Mesendoderm (in vitro differentiated cells): ENCODE results near the gene LLGL1.
A peak's percentile ranks its signal among the peaks of the same experiment; 100 is the strongest.
"Not testable (repeated sequence)": the region's sequence is repeated elsewhere in the genome, so short reads cannot be mapped to it uniquely, and the experiment has no call there.

ENCODE experiments used
- DNase-seq: peaks from one replicate; pipeline ENCODE4 v3.0.0; 2013
- H2AK5ac ChIP-seq: 2 replicates; pipeline ENCODE4 v1.6.1; 2013; ENCODE audit warnings: low read length, inconsistent platforms
- H2BK120ac ChIP-seq: 2 replicates; pipeline ENCODE4 v1.6.1; 2013; ENCODE audit warnings: low read depth, mild to moderate bottlenecking, low read length, moderate library complexity, mixed read lengths
- H2BK15ac ChIP-seq: replicated peaks from 2 replicates; pipeline ENCODE4 v1.6.1; 2013; ENCODE audit warnings: low read depth, mild to moderate bottlenecking, moderate library complexity
- H2BK5ac ChIP-seq: 2 replicates; pipeline ENCODE4 v1.6.1; 2013; ENCODE audit warnings: low read length, inconsistent platforms
- H3K18ac ChIP-seq: 2 replicates; pipeline ENCODE4 v1.6.1; 2013; ENCODE audit warnings: mild to moderate bottlenecking, low read length, mixed read lengths
- H3K23ac ChIP-seq: one replicate; pipeline ENCODE4 v1.6.1; 2013; ENCODE audit warnings: low read length
- H3K27ac ChIP-seq: 2 replicates; pipeline ENCODE4 v1.5.1; 2013; ENCODE audit warnings: low read depth, mild to moderate bottlenecking, inconsistent platforms, low read length, moderate library complexity
- H3K27me3 ChIP-seq: 2 replicates; pipeline ENCODE4 v1.6.1; 2013; ENCODE audit warnings: low read length, control low read depth, mild to moderate bottlenecking, inconsistent platforms; ENCODE audit not compliant: insufficient read depth, poor library complexity
- H3K36me3 ChIP-seq: 2 replicates; pipeline ENCODE4 v1.6.1; 2013; ENCODE audit warnings: low read length, inconsistent platforms; ENCODE audit not compliant: control insufficient read depth, insufficient read depth
- H3K4ac ChIP-seq: one replicate; pipeline ENCODE4 v1.6.1; 2013; ENCODE audit warnings: low read depth, mild to moderate bottlenecking, low read length, moderate library complexity
- H3K4me1 ChIP-seq: 2 replicates; pipeline ENCODE4 v1.6.1; 2013; ENCODE audit warnings: low read depth, low read length, inconsistent platforms; ENCODE audit not compliant: control insufficient read depth
- H3K4me2 ChIP-seq: 2 replicates; pipeline ENCODE4 v1.6.1; 2013; ENCODE audit warnings: low read length
- H3K4me3 ChIP-seq: 2 replicates; pipeline ENCODE4 v1.5.1; 2013; ENCODE audit warnings: mild to moderate bottlenecking, low read length
- H3K56ac ChIP-seq: one replicate; pipeline ENCODE4 v1.6.1; 2013; ENCODE audit warnings: low read length
- H3K79me1 ChIP-seq: 2 replicates; pipeline ENCODE4 v1.6.1; 2013; ENCODE audit warnings: low read length, inconsistent platforms
- H3K79me2 ChIP-seq: 2 replicates; pipeline ENCODE4 v1.6.1; 2013; ENCODE audit warnings: mild to moderate bottlenecking, low read length; ENCODE audit not compliant: control insufficient read depth, insufficient read depth
- H3K9ac ChIP-seq: 2 replicates; pipeline ENCODE4 v1.6.1; 2013; ENCODE audit warnings: low read length, inconsistent platforms
- H4K5ac ChIP-seq: one replicate; pipeline ENCODE4 v1.6.1; 2013; ENCODE audit warnings: low read length
- H4K8ac ChIP-seq: one replicate; pipeline ENCODE4 v1.6.1; 2013; ENCODE audit warnings: low read depth, mild to moderate bottlenecking, control low read depth, low read length, moderate library complexity
- WGBS: extraction: QIAGEN DNeasy Blood & Tissue Kit; methylation state at CpG from one replicate; pipeline ENCODE4 v1.1.7; 2013; ENCODE audit warnings: low lambda C conversion rate, missing lambda C conversion rate; ENCODE audit not compliant: insufficient coverage; ENCODE audit errors: extremely low coverage; 5-methylcytosine and 5-hydroxymethylcytosine counted together

The LLGL1 gene

DNA sequence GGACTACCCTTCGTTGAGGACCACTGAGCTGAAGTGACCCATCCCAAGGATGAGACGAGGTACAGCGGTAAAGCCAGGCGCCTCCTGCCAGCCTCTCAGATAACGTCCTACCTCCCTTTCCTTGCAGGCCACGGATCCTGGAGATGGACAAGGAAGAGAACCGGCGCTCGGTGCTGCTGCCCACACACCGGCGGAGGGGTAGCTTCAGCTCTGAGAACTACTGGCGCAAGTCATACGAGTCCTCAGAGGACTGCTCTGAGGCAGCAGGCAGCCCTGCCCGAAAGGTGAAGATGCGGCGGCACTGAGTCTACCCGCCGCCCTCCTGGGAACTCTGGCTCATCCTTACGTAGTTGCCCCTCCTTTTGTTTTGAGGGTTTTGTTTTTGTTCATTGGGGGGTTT, 17.3 kb upstream of the LLGL1 start:
- H2AK5ac ChIP-seq, result no peak overlapping the region
- H4K8ac ChIP-seq, result no peak overlapping the region
- WGBS, result no CpG with 5 or more reads among the region's 19 CpGs
- no peak overlapping the region for H3K27ac ChIP-seq
- H3K4ac ChIP-seq, result no peak overlapping the region
- no peak overlapping the region for H3K4me3 ChIP-seq
- H3K27me3 ChIP-seq, result no peaks in the 10 kb centered on the region
- no peak overlapping the region for H2BK5ac ChIP-seq
- peaks cover 6% of the 10 kb centered on the region for H3K36me3 ChIP-seq
- H3K4me2 ChIP-seq, result no peak overlapping the region
- H2BK15ac ChIP-seq, result no peak overlapping the region
- H3K79me2 ChIP-seq, result peaks cover 7% of the 10 kb centered on the region
- H3K4me1 ChIP-seq, result no peaks in the 10 kb centered on the region
- no peak overlapping the region for H4K5ac ChIP-seq
- no peak for DNase-seq
- no peak overlapping the region for H3K23ac ChIP-seq
- H3K56ac ChIP-seq, result no peak overlapping the region
- no peak overlapping the region for H2BK120ac ChIP-seq
- H3K79me1 ChIP-seq, result peaks cover 16% of the 10 kb centered on the region
- H3K9ac ChIP-seq, result no peak overlapping the region
- no peak overlapping the region for H3K18ac ChIP-seq

DNA sequence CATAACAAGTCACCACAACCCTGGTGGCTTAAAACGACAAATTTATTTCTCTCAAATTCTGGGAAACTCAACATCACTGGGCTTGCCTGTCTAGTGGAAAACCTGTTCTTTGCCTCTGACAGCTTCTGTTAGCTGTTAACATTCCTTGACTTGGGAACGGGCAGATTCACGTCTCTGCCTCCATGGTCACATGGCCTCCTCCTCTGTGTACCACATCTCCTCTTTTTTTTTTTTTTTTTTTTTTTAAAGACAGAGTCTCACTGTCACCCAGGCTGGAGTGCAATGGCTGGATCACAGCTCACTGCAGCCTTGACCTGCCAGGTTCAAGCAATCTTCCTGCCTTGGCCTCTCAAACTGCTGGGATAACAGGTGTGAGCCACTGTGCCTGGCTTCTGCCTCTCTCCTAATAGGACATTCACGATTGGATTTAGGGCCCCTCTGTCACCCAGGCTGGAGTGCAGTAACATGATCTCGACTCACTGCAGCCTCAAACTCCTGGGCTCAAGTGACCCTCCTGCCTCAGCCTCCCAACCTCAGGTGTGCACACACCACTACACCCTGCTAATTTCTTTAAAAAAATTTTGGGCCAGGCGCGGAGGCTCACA, 11.7 kb upstream of the LLGL1 start:
- Histone ChIP-seq H2AK5ac (no peak overlapping the region), H2BK5ac (no peak overlapping the region), H3K4me1 (no peaks in the 10 kb centered on the region), H3K23ac (no peak overlapping the region), H4K8ac (no peak overlapping the region), H2BK15ac (no peak overlapping the region), H3K27me3 (no peaks in the 10 kb centered on the region), H3K27ac (no peak overlapping the region), H4K5ac (no peak overlapping the region), H3K4me3 (no peak overlapping the region), H3K79me2 (no peaks in the 10 kb centered on the region), H3K18ac (no peak overlapping the region), H3K36me3 (peaks cover 2% of the 10 kb centered on the region), H3K56ac (no peak overlapping the region), H3K4me2 (no peak overlapping the region), H3K4ac (no peak overlapping the region), H3K79me1 (no peaks in the 10 kb centered on the region), H2BK120ac (no peak overlapping the region), H3K9ac (no peak overlapping the region)
- no peak for DNase-seq
- no CpG with 5 or more reads among the region's 7 CpGs for WGBS

DNA sequence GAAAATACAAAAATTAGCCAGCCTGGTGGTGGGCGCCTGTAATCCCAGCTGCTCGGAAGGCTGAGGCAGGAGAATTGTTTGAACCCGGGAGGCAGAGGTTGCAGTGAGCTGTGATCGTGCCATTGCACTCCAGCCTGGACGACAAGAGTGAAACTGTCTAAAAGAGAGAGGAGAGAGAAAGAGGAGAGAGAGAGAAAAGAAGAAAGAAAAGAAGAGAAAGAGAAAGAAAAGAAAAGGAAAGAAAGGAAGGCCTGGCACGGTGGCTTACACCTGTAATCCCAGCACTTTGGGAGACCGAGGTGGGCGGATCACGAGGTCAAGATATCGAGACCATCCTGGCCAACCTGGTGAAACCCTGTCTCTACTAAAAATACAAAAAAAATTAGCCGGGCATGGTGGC, 8.5 kb upstream of the LLGL1 start:
- H3K27me3 ChIP-seq, H3K4me1 ChIP-seq, H3K79me2 ChIP-seq, H4K8ac ChIP-seq, H3K23ac ChIP-seq, DNase-seq, H2BK15ac ChIP-seq, H3K4me3 ChIP-seq, H3K56ac ChIP-seq, H3K27ac ChIP-seq, H2AK5ac ChIP-seq, H3K79me1 ChIP-seq, H2BK120ac ChIP-seq, H3K9ac ChIP-seq, H3K4me2 ChIP-seq, H2BK5ac ChIP-seq, H3K18ac ChIP-seq, H3K36me3 ChIP-seq, H3K4ac ChIP-seq, H4K5ac ChIP-seq: not testable (repeated sequence)
- no CpG with 5 or more reads among the region's 11 CpGs for WGBS

DNA sequence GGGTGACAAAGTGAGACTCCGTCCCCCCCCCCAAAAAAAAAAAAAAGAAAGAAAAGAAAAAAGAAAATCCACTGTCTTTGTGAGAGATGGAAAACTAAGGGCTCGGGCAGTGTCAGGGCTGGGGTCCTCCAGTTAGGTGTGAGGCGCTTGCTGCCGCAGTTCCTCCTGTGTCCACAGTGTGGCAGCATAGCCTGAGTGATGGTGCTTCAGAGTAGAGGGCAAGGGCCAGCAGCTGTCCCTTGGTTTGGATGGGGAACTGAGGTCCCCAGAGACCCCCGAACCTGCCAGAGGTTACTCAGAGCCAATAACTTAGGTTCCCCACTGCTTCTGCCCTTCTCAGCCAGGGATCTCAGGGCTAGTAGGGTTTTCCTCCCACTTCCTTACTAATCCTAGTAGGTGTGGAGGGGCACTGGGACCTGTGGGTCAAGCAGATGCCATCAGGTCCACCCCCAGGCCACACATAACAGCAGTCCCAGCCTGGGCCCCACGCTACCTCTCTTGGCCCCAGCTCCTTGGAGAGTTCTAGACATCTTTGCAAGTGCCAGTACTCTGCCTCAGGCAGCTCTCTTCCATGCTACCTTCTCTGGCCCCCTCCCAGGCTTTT, 7.9 kb upstream of the LLGL1 start:
- H2BK120ac ChIP-seq, result no peak overlapping the region
- H3K79me2 ChIP-seq, result no peaks in the 10 kb centered on the region
- no peaks in the 10 kb centered on the region for H3K4me1 ChIP-seq
- H3K9ac ChIP-seq, result no peak overlapping the region
- H2BK5ac ChIP-seq, result no peak overlapping the region
- H3K27me3 ChIP-seq, result no peaks in the 10 kb centered on the region
- H3K27ac ChIP-seq, result no peak overlapping the region
- H3K56ac ChIP-seq, result no peak overlapping the region
- DNase-seq, result peak; percentile 70
- H3K23ac ChIP-seq, result no peak overlapping the region
- no peak overlapping the region for H3K4me3 ChIP-seq
- H4K8ac ChIP-seq, result no peak overlapping the region
- no peak overlapping the region for H3K4me2 ChIP-seq
- no peak overlapping the region for H4K5ac ChIP-seq
- no CpG with 5 or more reads among the region's 6 CpGs for WGBS
- H3K4ac ChIP-seq, result no peak overlapping the region
- H3K18ac ChIP-seq, result no peak overlapping the region
- H2AK5ac ChIP-seq, result no peak overlapping the region
- H3K36me3 ChIP-seq, result no peaks in the 10 kb centered on the region
- no peak overlapping the region for H2BK15ac ChIP-seq
- H3K79me1 ChIP-seq, result no peaks in the 10 kb centered on the region

DNA sequence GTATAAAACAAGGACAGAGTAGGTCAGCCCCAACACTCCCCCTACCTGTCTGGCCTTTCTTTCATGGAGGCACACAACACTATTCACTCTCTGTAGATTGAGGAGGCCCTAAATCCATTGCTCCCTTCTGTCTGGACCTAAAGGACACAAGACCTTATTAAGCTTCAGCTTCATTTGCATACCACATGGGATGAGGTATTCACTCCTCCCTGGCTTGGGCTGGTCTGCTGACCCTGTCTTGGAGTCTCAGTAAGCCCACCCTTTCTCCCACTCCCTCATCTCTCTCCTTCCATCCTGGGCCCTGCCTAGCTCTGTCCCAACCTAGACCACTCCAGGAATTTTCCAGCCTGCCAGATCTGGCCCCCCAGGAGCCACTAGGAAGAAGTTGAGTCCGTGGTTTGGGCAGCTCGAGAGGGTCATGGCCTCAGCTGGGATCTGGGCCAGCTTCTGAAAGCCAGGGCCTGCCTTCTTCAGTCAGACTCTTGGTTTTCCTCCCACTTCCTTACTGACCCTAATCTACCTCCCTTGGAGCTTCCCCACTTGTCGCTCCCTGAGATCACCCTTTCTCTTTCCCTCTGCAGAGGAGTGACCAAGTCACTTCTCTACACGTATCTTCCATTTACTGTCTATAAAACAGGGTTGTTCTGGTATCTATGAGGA, 6.5 kb upstream of the LLGL1 start:
- no peak overlapping the region for H4K5ac ChIP-seq
- H3K27me3 ChIP-seq, result no peaks in the 10 kb centered on the region
- no peak overlapping the region for H2BK15ac ChIP-seq
- H3K9ac ChIP-seq, result no peak overlapping the region
- H2BK5ac ChIP-seq, result no peak overlapping the region
- H3K4me2 ChIP-seq, result no peak overlapping the region
- no peak for DNase-seq
- no peak overlapping the region for H3K4ac ChIP-seq
- no peaks in the 10 kb centered on the region for H3K79me2 ChIP-seq
- no peaks in the 10 kb centered on the region for H3K79me1 ChIP-seq
- H3K4me1 ChIP-seq, result no peaks in the 10 kb centered on the region
- no peak overlapping the region for H3K4me3 ChIP-seq
- no peak overlapping the region for H4K8ac ChIP-seq
- H3K36me3 ChIP-seq, result no peaks in the 10 kb centered on the region
- H3K27ac ChIP-seq, result no peak overlapping the region
- H3K23ac ChIP-seq, result no peak overlapping the region
- H2BK120ac ChIP-seq, result no peak overlapping the region
- no peak overlapping the region for H2AK5ac ChIP-seq
- WGBS, result no CpG with 5 or more reads among the region's 4 CpGs
- H3K18ac ChIP-seq, result no peak overlapping the region
- no peak overlapping the region for H3K56ac ChIP-seq
